ENCODE data around the gene UBLCP1. TPM values are rescaled to one million over a fixed set of nuclear protein-coding genes. Genes with fewer than 3 reads are reported as not detected.
A peak's percentile ranks its signal among the peaks of the same experiment; 100 is the strongest.

The UBLCP1 gene
- total and polyA plus RNA-seq, 2 of the 13 experiments (the other 11 are each of a cell fraction or from before 2014, with no cell fraction given), result 6.5 to 12.6 TPM

- TF ChIP-seq HNF1A (IDR thresholded peaks at IDR 0.05; ENCODE audit: low read depth), result no peak
- TF ChIP-seq HNF1A (CRISPR knock-in tag; IDR thresholded peaks at IDR 0.05; ENCODE audit: borderline replicate concordance), result no peak
- TF ChIP-seq ZNF704 (CRISPR knock-in tag; IDR thresholded peaks at IDR 0.05; ENCODE audit: borderline replicate concordance), result no peak
- TF ChIP-seq, protein P1, sequence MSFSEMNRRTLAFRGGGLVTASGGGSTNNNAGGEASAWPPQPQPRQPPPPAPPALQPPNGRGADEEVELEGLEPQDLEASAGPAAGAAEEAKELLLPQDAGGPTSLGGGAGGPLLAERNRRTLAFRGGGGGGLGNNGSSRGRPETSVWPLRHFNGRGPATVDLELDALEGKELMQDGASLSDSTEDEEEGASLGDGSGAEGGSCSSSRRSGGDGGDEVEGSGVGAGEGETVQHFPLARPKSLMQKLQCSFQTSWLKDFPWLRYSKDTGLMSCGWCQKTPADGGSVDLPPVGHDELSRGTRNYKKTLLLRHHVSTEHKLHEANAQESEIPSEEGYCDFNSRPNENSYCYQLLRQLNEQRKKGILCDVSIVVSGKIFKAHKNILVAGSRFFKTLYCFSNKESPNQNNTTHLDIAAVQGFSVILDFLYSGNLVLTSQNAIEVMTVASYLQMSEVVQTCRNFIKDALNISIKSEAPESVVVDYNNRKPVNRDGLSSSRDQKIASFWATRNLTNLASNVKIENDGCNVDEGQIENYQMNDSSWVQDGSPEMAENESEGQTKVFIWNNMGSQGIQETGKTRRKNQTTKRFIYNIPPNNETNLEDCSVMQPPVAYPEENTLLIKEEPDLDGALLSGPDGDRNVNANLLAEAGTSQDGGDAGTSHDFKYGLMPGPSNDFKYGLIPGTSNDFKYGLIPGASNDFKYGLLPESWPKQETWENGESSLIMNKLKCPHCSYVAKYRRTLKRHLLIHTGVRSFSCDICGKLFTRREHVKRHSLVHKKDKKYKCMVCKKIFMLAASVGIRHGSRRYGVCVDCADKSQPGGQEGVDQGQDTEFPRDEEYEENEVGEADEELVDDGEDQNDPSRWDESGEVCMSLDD (CRISPR knock-in tag; IDR thresholded peaks at IDR 0.05; ENCODE audit: borderline replicate concordance), result no peak
- TF ChIP-seq EED (CRISPR knock-in tag; IDR thresholded peaks at IDR 0.05), result no peak
- no peak for TF ChIP-seq TBX3 (IDR thresholded peaks at IDR 0.05; ENCODE audit: borderline replicate concordance)
- no peak for TF ChIP-seq KMT2B (CRISPR knock-in tag; IDR thresholded peaks at IDR 0.05)
- TF ChIP-seq NR2F6 (IDR thresholded peaks at IDR 0.05), result 0 out of 2 replicates have a peak, but pooled peaks have one; percentile 27
- peak; percentile 17; the same call in 1 of the 2 replicates for TF ChIP-seq NR2F6 (CRISPR knock-in tag; IDR thresholded peaks at IDR 0.05)
- TF ChIP-seq ZNF207 (IDR thresholded peaks at IDR 0.05; ENCODE audit: borderline replicate concordance), result no peak
- no peak for TF ChIP-seq SOX6 (IDR thresholded peaks at IDR 0.05)
- peak; percentile 83 for TF ChIP-seq SOX6 (CRISPR knock-in tag; IDR thresholded peaks at IDR 0.05)
- TF ChIP-seq, protein P2, sequence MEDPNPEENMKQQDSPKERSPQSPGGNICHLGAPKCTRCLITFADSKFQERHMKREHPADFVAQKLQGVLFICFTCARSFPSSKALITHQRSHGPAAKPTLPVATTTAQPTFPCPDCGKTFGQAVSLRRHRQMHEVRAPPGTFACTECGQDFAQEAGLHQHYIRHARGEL (CRISPR knock-in tag; IDR thresholded peaks at IDR 0.05), result no peak
- TF ChIP-seq ISX (CRISPR knock-in tag; conservative IDR thresholded peaks at IDR 0.05), result no peak
- TF ChIP-seq ZBTB33 (CRISPR knock-in tag; IDR thresholded peaks at IDR 0.05), result no peak
- TF ChIP-seq CBX1 (IDR thresholded peaks at IDR 0.05; ENCODE audit: low read depth), result no peak
- peak; percentile 62 for TF ChIP-seq CEBPG (CRISPR knock-in tag; IDR thresholded peaks at IDR 0.05)
- TF ChIP-seq BORCS8-MEF2B (CRISPR knock-in tag; IDR thresholded peaks at IDR 0.05), result no peak
- TF ChIP-seq SPEN (CRISPR knock-in tag; IDR thresholded peaks at IDR 0.05; ENCODE audit: low read depth), result no peak
- TF ChIP-seq MEIS1 (CRISPR knock-in tag; IDR thresholded peaks at IDR 0.05; ENCODE audit: borderline replicate concordance), result no peak
- no peak for TF ChIP-seq TMF1 (CRISPR knock-in tag; IDR thresholded peaks at IDR 0.05; ENCODE audit: low read depth)
- no peak for TF ChIP-seq ZNF34 (CRISPR knock-in tag; IDR thresholded peaks at IDR 0.05; ENCODE audit: borderline replicate concordance)
These were observed 5.3 kb upstream of the UBLCP1 start (continued) for GRCh38 chr5:159257629-159258283.
